ENCODE data around the gene CRYGN.

CRYGN gene

GRCh38 chr7:151406886-151407583 is 32.9 kb downstream of the CRYGN start:
- DNase-seq (ENCODE audit: low read depth), result no peak
- no peak overlapping the region for H3K4me3 ChIP-seq (ENCODE audit: control insufficient read depth, low read depth, low read length)
- no peak for TF ChIP-seq CTCF (conservative IDR thresholded peaks at IDR 0.05; ENCODE audit: control insufficient read depth, insufficient read depth, low read depth, low read length)

- DNase-seq (ENCODE audit: low read depth), result no peak
- no peak overlapping the region for H3K4me3 ChIP-seq (ENCODE audit: control insufficient read depth, low read depth, low read length)
- no peak for TF ChIP-seq CTCF (conservative IDR thresholded peaks at IDR 0.05; ENCODE audit: control insufficient read depth, insufficient read depth, low read depth, low read length)
These were observed 33.7 kb downstream of the CRYGN start for GRCh38 chr7:151406051-151406875.

- TF ChIP-seq CTCF (conservative IDR thresholded peaks at IDR 0.05; ENCODE audit: control insufficient read depth, insufficient read depth, low read depth, low read length), result no peak
- DNase-seq (ENCODE audit: low read depth), result no peak
- no peak overlapping the region for H3K4me3 ChIP-seq (ENCODE audit: control insufficient read depth, low read depth, low read length)
These were observed 34.4 kb downstream of the CRYGN start for GRCh38 chr7:151405588-151405987.

GRCh38 chr7:151405056-151405455 is 34.9 kb downstream of the CRYGN start:
- TF ChIP-seq CTCF (conservative IDR thresholded peaks at IDR 0.05; ENCODE audit: control insufficient read depth, insufficient read depth, low read depth, low read length), result no peak
- H3K4me3 ChIP-seq (ENCODE audit: control insufficient read depth, low read depth, low read length), result no peak overlapping the region
- no peak for DNase-seq (ENCODE audit: low read depth)

GRCh38 chr7:151404216-151405011 is 35.5 kb downstream of the CRYGN start:
- no peak for TF ChIP-seq CTCF (conservative IDR thresholded peaks at IDR 0.05; ENCODE audit: control insufficient read depth, insufficient read depth, low read depth, low read length)
- no peak overlapping the region for H3K4me3 ChIP-seq (ENCODE audit: control insufficient read depth, low read depth, low read length)
- peak; percentile 65 for DNase-seq (ENCODE audit: low read depth)

GRCh38 chr7:151403764-151404163 is 36.2 kb downstream of the CRYGN start:
- no peak overlapping the region for H3K4me3 ChIP-seq (ENCODE audit: control insufficient read depth, low read depth, low read length)
- peak; percentile 14 for DNase-seq (ENCODE audit: low read depth)
- no peak for TF ChIP-seq CTCF (conservative IDR thresholded peaks at IDR 0.05; ENCODE audit: control insufficient read depth, insufficient read depth, low read depth, low read length)
